B cell (primary cell): ENCODE results near the gene RGS3. TPM values are rescaled to one million over a fixed set of nuclear protein-coding genes. Genes with fewer than 3 reads are reported as not detected.

Experiments
- ATAC-seq: fragments of 200-7000 bp; cut with Tn5 transposase; one replicate; pipeline ENCODE4 v1.10.0; 2021; ENCODE audit warnings: low read depth, mild to moderate bottlenecking, moderate number of reproducible peaks, moderate library complexity
- CTCF ChIA-PET: fragments of 350-600 bp; sonication (Branson Sonifier 250); formaldehyde crosslinking; loops from one replicate; lab custom pipeline; 2021; ENCODE audit warnings: antibody characterized with exemption, inconsistent platforms; lab: Charles Lee
- POLR2A ChIA-PET: fragments of 350-600 bp; sonication (Branson Sonifier 250); formaldehyde crosslinking; loops from one replicate; lab custom pipeline; 2021; ENCODE audit warnings: antibody characterized with exemption; lab: Charles Lee
- DNase-seq: peaks from one replicate; pipeline ENCODE4 v3.0.0; 2013
- H2AFZ ChIP-seq: 2 replicates; pipeline ENCODE4 v1.6.1; 2012; ENCODE audit warnings: mild to moderate bottlenecking, low read depth, low read length; ENCODE audit not compliant: insufficient read depth, poor library complexity, severe bottlenecking
- H3K27ac ChIP-seq, 2 donors: 1 replicate in 1 of 2; 2 replicates in 1 of 2; pipeline ENCODE4 v1.5.1; 2012 to 2013; ENCODE audit warnings: low read length in 2 of 2, mild to moderate bottlenecking in 2 of 2, moderate library complexity in 1 of 2
- H3K27me3 ChIP-seq, 4 experiments: fragments of 200-600 bp in 1 of 4; sonication (generic) in 1 of 4; replicated peaks in 1 of 4; 1 replicate in 2 of 4; 2 replicates in 2 of 4; pipeline versions ENCODE4 v1.6.1 to v1.7.0; 2013 to 2016; ENCODE audit warnings: low read length in 3 of 4, mild to moderate bottlenecking in 2 of 4, mixed read lengths in 1 of 4, moderate library complexity in 1 of 4; ENCODE audit not compliant: insufficient read depth in 4 of 4, control insufficient read depth in 3 of 4; ENCODE audit errors: control extremely low read depth in 1 of 4
- H3K36me3 ChIP-seq, 2 experiments: replicated peaks in 1 of 2; 1 replicate in 1 of 2; 2 replicates in 1 of 2; pipeline versions ENCODE4 v1.6.1 to v1.7.1; 2013; ENCODE audit warnings: low read length in 1 of 2; ENCODE audit not compliant: insufficient read depth in 2 of 2, control insufficient read depth in 1 of 2; ENCODE audit errors: control extremely low read depth in 1 of 2, extremely low read depth in 1 of 2
- H3K4me1 ChIP-seq, 2 donors: fragments of 200-600 bp in 1 of 2; sonication (generic) in 1 of 2; 1 replicate in 1 of 2; 2 replicates in 1 of 2; pipeline versions ENCODE4 v1.5.1 to v1.6.1; 2013 to 2017; ENCODE audit warnings: low read length in 2 of 2; ENCODE audit not compliant: control insufficient read depth in 2 of 2, insufficient read depth in 2 of 2
- H3K4me2 ChIP-seq: replicated peaks from 2 replicates; pipeline ENCODE3; 2012; ENCODE audit warnings: mild to moderate bottlenecking, low read depth, low read length; ENCODE audit not compliant: poor library complexity, severe bottlenecking
- H3K4me3 ChIP-seq, 5 experiments: fragments of 200-600 bp in 1 of 5; sonication (generic) in 1 of 5; 1 replicate in 3 of 5; 2 replicates in 2 of 5; pipeline versions ENCODE4 v1.5.1 to v1.7.0; 2011 to 2016; ENCODE audit warnings: low read length in 4 of 5, mild to moderate bottlenecking in 4 of 5, low read depth in 2 of 5, control low read depth in 1 of 5, moderate library complexity in 1 of 5; ENCODE audit not compliant: insufficient read depth in 1 of 5; ENCODE audit errors: control extremely low read depth in 1 of 5, extremely low read depth in 1 of 5
- H3K79me2 ChIP-seq: fragments of 200-600 bp; sonication (generic); one replicate; pipeline ENCODE4 v1.6.0; 2016; ENCODE audit warnings: low read length; ENCODE audit not compliant: control insufficient read depth, insufficient read depth
- H3K9ac ChIP-seq: fragments of 200-600 bp; sonication (generic); 2 replicates; pipeline ENCODE4 v1.6.1; 2017; ENCODE audit warnings: mild to moderate bottlenecking, low read length, moderate library complexity
- H3K9me3 ChIP-seq, 3 donors: one replicate each; pipeline versions ENCODE4 v1.6.1 to v1.7.1; 2013; ENCODE audit warnings: low read length in 2 of 3; ENCODE audit not compliant: control insufficient read depth in 2 of 3, insufficient read depth in 1 of 3; ENCODE audit errors: control extremely low read depth in 1 of 3
- H4K20me1 ChIP-seq: 2 replicates; pipeline ENCODE4 v1.6.0; 2012; ENCODE audit warnings: mild to moderate bottlenecking, low read length; ENCODE audit not compliant: insufficient read depth, control insufficient read depth, poor library complexity, severe bottlenecking
- H3K27ac Mint-ChIP-seq: one replicate; pipeline ENCODE4 v1.8.0; 2021; ENCODE audit warnings: mixed read lengths
- H3K27me3 Mint-ChIP-seq: one replicate; pipeline ENCODE4 v1.8.0; 2021; ENCODE audit warnings: mixed read lengths
- H3K4me1 Mint-ChIP-seq: one replicate; pipeline ENCODE4 v1.8.0; 2021; ENCODE audit warnings: mixed read lengths
- H3K4me3 Mint-ChIP-seq: one replicate; pipeline ENCODE4 v1.8.0; 2021; ENCODE audit warnings: mixed read lengths
- H3K9me3 Mint-ChIP-seq: one replicate; pipeline ENCODE4 v1.8.0; 2022; ENCODE audit warnings: mixed read lengths; ENCODE audit not compliant: insufficient read depth
- CTCF ChIP-seq: fragments of 200-600 bp; IDR thresholded peaks from one replicate; pipeline ENCODE4 v1.8.0; 2022; ENCODE audit warnings: antibody characterized with exemption, mild to moderate bottlenecking
- EZH2 ChIP-seq: IDR thresholded peaks from 2 replicates; pipeline ENCODE4 v1.6.1; 2012; ENCODE audit warnings: borderline replicate concordance, low read depth, mild to moderate bottlenecking, moderate library complexity, low read length; ENCODE audit not compliant: insufficient read depth, poor library complexity, severe bottlenecking
- WGBS: methylation state at CpG from one replicate; pipeline ENCODE4 v1.1.5; 2013; ENCODE audit warnings: missing lambda C conversion rate; ENCODE audit not compliant: insufficient coverage; 5-methylcytosine and 5-hydroxymethylcytosine counted together
- intact Hi-C: fragments of 100-400 bp; cut with micrococcal nuclease; formaldehyde crosslinking; loops from one replicate; pipeline ENCODE4 v1.10.0; 2022
- polyA plus RNA-seq: library from polyadenylated mRNA; depleted of rRNA; stranded (reverse); fragments of >200 nt; gene quantifications from 2 replicates; pipeline ENCODE4 v1.2.3, GENCODE V29; 2012
- total RNA-seq, 2 donors: library from RNA; stranded (reverse); fragments of 120-200 nt in 1 of 2; gene quantifications; 1 replicate in 1 of 2; 2 replicates in 1 of 2; pipeline versions ENCODE4 v1.2.3 to v1.2.4, GENCODE V29; 2013 to 2022

Gene RGS3
- total and polyA plus RNA-seq, 2 donors (not counting 1 experiment from before 2014, with no cell fraction given) = 12.0 to 15.6 TPM

- no peaks in the 10 kb centered on the region for H3K27me3 Mint-ChIP-seq
- H3K27ac ChIP-seq = no peak overlapping the region
- 98% methylated on average over 6 of the region's 6 CpGs for WGBS
- no peaks in the 10 kb centered on the region for H3K27me3 ChIP-seq
- H4K20me1 ChIP-seq = no peaks in the 10 kb centered on the region
- H3K4me3 Mint-ChIP-seq = no peak overlapping the region
- intact Hi-C loops = no loop called here
- no peaks in the 10 kb centered on the region for H3K4me1 ChIP-seq
- no peak overlapping the region for H3K4me3 ChIP-seq
- H3K9ac ChIP-seq = no peak overlapping the region
- POLR2A ChIA-PET = no interaction called here
- TF ChIP-seq EZH2 (no peak), CTCF (no peak)
- no peak overlapping the region for H2AFZ ChIP-seq
- ATAC-seq (no peak), DNase-seq (no peak)
- no peak overlapping the region for H3K27ac Mint-ChIP-seq
- H3K4me1 Mint-ChIP-seq = no peaks in the 10 kb centered on the region
- H3K9me3 Mint-ChIP-seq = no peaks in the 10 kb centered on the region
- no peaks in the 10 kb centered on the region for H3K36me3 ChIP-seq
- no peak overlapping the region for H3K4me2 ChIP-seq
- H3K79me2 ChIP-seq = no peaks in the 10 kb centered on the region
- no peaks in the 10 kb centered on the region for H3K9me3 ChIP-seq
- CTCF ChIA-PET = no interaction called here
These were observed 76.9 kb downstream of the RGS3 start for GRCh38 chr9:113540466-113540865.

GRCh38 chr9:113541019-113541900 is 77.7 kb downstream of the RGS3 start:
- no peak for DNase-seq
- WGBS = 88% methylated on average over 7 of the region's 12 CpGs
- Histone ChIP-seq H4K20me1 (no peaks in the 10 kb centered on the region), H3K9me3 (no peaks in the 10 kb centered on the region), H3K27me3 (no peaks in the 10 kb centered on the region), H3K36me3 (no peaks in the 10 kb centered on the region), H3K4me1 (no peaks in the 10 kb centered on the region), H3K9ac (no peak overlapping the region), H3K4me2 (no peak overlapping the region), H3K4me3 (no peak overlapping the region), H3K27ac (no peak overlapping the region), H2AFZ (no peak overlapping the region), H3K79me2 (no peaks in the 10 kb centered on the region)
- H3K4me1 Mint-ChIP-seq = no peaks in the 10 kb centered on the region
- ChIA-PET POLR2A (no interaction called here), CTCF (no interaction called here)
- intact Hi-C loops = no loop called here
- H3K27ac Mint-ChIP-seq = no peak overlapping the region
- H3K27me3 Mint-ChIP-seq = no peaks in the 10 kb centered on the region
- TF ChIP-seq EZH2 = no peak
- no peak for TF ChIP-seq CTCF
- ATAC-seq = no peak
- H3K9me3 Mint-ChIP-seq = no peaks in the 10 kb centered on the region
- no peak overlapping the region for H3K4me3 Mint-ChIP-seq
